ENCODE results near the gene SLC12A8. TPM values are rescaled to one million over a fixed set of nuclear protein-coding genes. Genes with fewer than 3 reads are reported as not detected.

The SLC12A8 gene
- total and polyA plus RNA-seq, 10 donors = 0.32 to 2.8 (median 1.3) TPM

- Histone ChIP-seq H3K4me1 (peaks cover 0 to 17% (median 2%) of the 10 kb centered on the region in 6 donors), H3K36me3 (no peaks in the 10 kb centered on the region), H3K27ac (no peak overlapping the region), H3K9me3 (no peaks in the 10 kb centered on the region), H3K27me3 (replicated peaks in 1 of 7) (no peaks in the 10 kb centered on the region), H3K4me3 (no peak overlapping the region)
- DNase-seq = no peak
- intact Hi-C loops (cut with DNase I; ENCODE audit: low total_unique reads) = no loop called here
- no peak for TF ChIP-seq POLR2A (IDR thresholded peaks at IDR 0.05)
- no peak for TF ChIP-seq POLR2AphosphoS5 (IDR thresholded peaks at IDR 0.05)
- TF ChIP-seq CTCF (IDR thresholded peaks at IDR 0.05 in 8 of 11, conservative IDR thresholded peaks at IDR 0.05 in 3 of 11) = no peak
- WGBS, 5 donors = 73 to 89% (median 80%) methylated on average over 6 of the region's 6 CpGs
Measured at GRCh38 chr3:125078951-125079674, 133.4 kb downstream of the SLC12A8 start.

DNA sequence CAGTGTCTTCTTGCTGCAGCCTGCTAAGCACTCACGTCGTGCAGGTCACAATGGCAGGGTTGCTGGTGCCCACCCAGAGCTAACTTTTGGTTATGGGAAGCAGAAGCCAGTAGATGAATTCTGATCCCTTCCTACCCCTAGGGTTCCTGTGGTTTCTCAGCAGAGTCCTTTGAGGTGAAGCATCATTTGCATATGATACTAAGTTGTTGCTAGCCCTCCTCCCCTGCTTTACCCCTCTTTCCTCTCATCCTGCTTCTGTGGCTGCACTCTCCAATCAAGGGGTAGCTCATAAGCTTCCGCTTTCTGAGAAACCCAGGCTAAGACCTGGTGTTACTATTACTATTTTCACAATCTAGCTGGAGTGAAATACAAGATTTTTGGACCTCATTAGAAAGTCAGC is 134.7 kb downstream of the SLC12A8 start:
- Histone ChIP-seq H3K4me1 (peaks cover 0 to 17% (median 2%) of the 10 kb centered on the region in 6 donors), H3K9me3 (no peaks in the 10 kb centered on the region), H3K27me3 (replicated peaks in 1 of 7) (no peaks in the 10 kb centered on the region), H3K36me3 (no peaks in the 10 kb centered on the region), H3K27ac (no peak overlapping the region), H3K4me3 (no peak overlapping the region)
- intact Hi-C loops (cut with DNase I; ENCODE audit: low total_unique reads) = no loop called here
- no peak for TF ChIP-seq POLR2A (IDR thresholded peaks at IDR 0.05)
- TF ChIP-seq POLR2AphosphoS5 (IDR thresholded peaks at IDR 0.05) = no peak
- no peak for TF ChIP-seq CTCF (IDR thresholded peaks at IDR 0.05 in 8 of 11, conservative IDR thresholded peaks at IDR 0.05 in 3 of 11)
- 84 to 93% (median 88%) methylated on average over 3 of the region's 3 CpGs for WGBS, 5 donors
- DNase-seq = no peak

DNA sequence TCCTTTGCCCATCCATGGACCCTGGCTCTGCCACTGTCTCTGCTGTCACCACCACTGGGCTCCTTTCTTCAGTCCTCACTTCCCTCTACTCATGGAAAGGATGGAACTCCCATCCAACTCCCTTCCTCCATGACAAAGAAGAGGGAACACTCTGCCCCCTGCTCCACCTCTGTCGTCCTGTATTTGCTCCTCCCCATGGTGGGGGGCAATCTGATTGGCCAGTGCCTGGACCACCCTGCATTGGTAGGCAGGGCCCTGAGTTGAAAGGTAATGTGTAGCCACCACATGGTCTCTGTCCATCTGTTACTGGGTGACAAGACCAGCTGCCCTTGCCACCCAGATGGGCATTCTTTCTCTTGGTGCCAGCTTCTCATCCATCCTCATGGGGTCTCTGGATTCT is 136.1 kb downstream of the SLC12A8 start:
- H3K4me3 ChIP-seq = no peak overlapping the region
- DNase-seq = no peak
- H3K27ac ChIP-seq = no peak overlapping the region
- H3K36me3 ChIP-seq = no peaks in the 10 kb centered on the region
- intact Hi-C loops (cut with DNase I; ENCODE audit: low total_unique reads) = no loop called here
- H3K27me3 ChIP-seq (replicated peaks in 1 of 7) = no peaks in the 10 kb centered on the region
- H3K4me1 ChIP-seq = peaks cover 0 to 17% (median 2%) of the 10 kb centered on the region in 6 donors
- H3K9me3 ChIP-seq = no peaks in the 10 kb centered on the region
- WGBS, 5 donors = 58 to 88% (median 70%) methylated on average over 1 of the region's 1 CpG
- TF ChIP-seq POLR2AphosphoS5 (IDR thresholded peaks at IDR 0.05) (no peak), POLR2A (IDR thresholded peaks at IDR 0.05) (no peak), CTCF (IDR thresholded peaks at IDR 0.05 in 8 of 11, conservative IDR thresholded peaks at IDR 0.05 in 3 of 11) (no peak)

GRCh38 chr3:125075738-125076137 is 136.8 kb downstream of the SLC12A8 start:
- Histone ChIP-seq H3K4me3 (no peak overlapping the region), H3K27me3 (replicated peaks in 1 of 7) (no peaks in the 10 kb centered on the region), H3K9me3 (no peaks in the 10 kb centered on the region), H3K4me1 (peaks cover 0 to 17% (median 2%) of the 10 kb centered on the region in 6 donors), H3K36me3 (no peaks in the 10 kb centered on the region), H3K27ac (no peak overlapping the region)
- WGBS, 5 donors = 51 to 68% (median 56%) methylated on average over 3 of the region's 3 CpGs
- no peak for TF ChIP-seq POLR2AphosphoS5 (IDR thresholded peaks at IDR 0.05)
- no peak for TF ChIP-seq CTCF (IDR thresholded peaks at IDR 0.05 in 8 of 11, conservative IDR thresholded peaks at IDR 0.05 in 3 of 11)
- no peak for TF ChIP-seq POLR2A (IDR thresholded peaks at IDR 0.05)
- intact Hi-C loops (cut with DNase I; ENCODE audit: low total_unique reads) = no loop called here
- DNase-seq = no peak
